Measurements from ENCODE around the gene SLC13A2.
"Not testable (repeated sequence)": the region's sequence is repeated elsewhere in the genome, so short reads cannot be mapped to it uniquely, and the experiment has no call there.

SLC13A2 gene, protein sequence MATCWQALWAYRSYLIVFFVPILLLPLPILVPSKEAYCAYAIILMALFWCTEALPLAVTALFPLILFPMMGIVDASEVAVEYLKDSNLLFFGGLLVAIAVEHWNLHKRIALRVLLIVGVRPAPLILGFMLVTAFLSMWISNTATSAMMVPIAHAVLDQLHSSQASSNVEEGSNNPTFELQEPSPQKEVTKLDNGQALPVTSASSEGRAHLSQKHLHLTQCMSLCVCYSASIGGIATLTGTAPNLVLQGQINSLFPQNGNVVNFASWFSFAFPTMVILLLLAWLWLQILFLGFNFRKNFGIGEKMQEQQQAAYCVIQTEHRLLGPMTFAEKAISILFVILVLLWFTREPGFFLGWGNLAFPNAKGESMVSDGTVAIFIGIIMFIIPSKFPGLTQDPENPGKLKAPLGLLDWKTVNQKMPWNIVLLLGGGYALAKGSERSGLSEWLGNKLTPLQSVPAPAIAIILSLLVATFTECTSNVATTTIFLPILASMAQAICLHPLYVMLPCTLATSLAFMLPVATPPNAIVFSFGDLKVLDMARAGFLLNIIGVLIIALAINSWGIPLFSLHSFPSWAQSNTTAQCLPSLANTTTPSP

GRCh38 chr17:28473542-28473941 is at the start of gene SLC13A2:
SLC13A2 (plus strand) TSS chr17:28473644; CDS start chr17:28473713, 69 bp downstream.
- DNase-seq (ENCODE audit: low spot score) = peak; percentile 28

GRCh38 chr17:28425206-28425605 is 48.2 kb upstream of the SLC13A2 start:
- no peak for DNase-seq (ENCODE audit: low spot score)

DNA sequence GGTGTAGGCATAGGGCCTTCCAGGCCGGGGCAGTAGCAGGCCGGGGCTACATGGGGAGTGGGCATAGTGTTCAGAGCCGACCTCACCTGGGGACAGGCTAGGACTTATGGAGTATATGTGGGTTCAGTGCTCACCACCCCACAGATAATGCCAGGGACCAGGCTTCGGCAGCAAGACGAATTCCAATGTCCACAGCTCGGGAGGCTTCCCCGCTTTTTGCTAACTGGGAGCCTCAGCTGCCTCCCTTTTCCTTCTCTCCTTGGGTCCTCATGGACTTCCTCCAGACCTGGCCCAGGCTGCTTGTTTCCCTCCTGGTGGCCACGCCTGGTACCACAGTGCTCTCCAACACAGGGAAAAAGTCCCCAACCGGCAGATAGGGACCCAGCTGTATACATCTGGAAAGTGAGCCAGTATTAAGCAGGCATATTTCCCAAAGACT is 47.3 kb upstream of the SLC13A2 start:
- DNase-seq (ENCODE audit: low spot score) = peak; percentile 32

- no peak for DNase-seq (ENCODE audit: low spot score)
Measured at GRCh38 chr17:28427371-28427770, 46.1 kb upstream of the SLC13A2 start.

GRCh38 chr17:28427982-28428381 is 45.5 kb upstream of the SLC13A2 start:
- DNase-seq (ENCODE audit: low spot score) = not testable (repeated sequence)

GRCh38 chr17:28433721-28434120 is 39.7 kb upstream of the SLC13A2 start:
- DNase-seq (ENCODE audit: low spot score) = no peak

DNA sequence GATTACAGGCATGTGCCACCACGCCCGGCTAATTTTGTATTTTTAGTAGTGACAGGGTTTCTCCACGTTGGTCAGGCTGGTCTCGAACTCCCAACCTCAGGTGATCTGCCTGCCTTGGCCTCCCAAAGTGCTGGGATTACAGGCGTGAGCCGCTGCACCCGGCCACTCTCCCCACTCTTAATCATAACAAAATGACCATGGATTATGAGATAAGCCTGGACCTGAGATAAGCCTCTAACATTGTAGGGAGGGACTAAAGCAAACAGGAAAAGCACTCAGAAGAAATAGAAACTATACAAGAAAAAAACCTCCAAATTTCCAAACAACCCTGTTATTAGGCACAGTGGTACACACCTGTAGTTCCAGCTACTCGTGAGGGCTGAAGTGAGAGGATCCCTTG is 39.1 kb upstream of the SLC13A2 start:
- not testable (repeated sequence) for DNase-seq (ENCODE audit: low spot score)

- no peak for DNase-seq (ENCODE audit: low spot score)
Measured at GRCh38 chr17:28443901-28444638, 29.4 kb upstream of the SLC13A2 start.

GRCh38 chr17:28446716-28447395 is 26.6 kb upstream of the SLC13A2 start:
- DNase-seq (ENCODE audit: low spot score) = no peak

GRCh38 chr17:28447396-28447760 is 26.1 kb upstream of the SLC13A2 start:
- no peak for DNase-seq (ENCODE audit: low spot score)

DNA sequence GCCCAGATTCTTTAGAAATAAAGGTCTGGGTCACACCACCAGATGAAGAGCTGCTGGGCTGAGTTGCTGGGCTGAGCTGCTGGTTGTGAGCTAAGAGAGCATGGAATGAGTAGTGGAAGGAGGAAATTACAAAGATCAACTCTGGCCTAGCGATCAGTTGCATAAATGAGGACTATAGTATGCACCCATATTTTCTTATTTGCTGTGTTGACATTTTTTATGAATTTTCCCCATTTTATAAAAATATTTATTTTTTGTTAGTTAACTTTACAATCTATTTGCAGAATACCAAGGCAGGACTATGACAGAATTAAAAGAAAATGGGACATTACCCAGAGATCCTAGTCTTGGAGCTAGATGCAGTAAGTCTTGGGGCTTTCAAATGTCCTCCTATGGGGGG is 23.6 kb upstream of the SLC13A2 start:
- DNase-seq (ENCODE audit: low spot score) = no peak

GRCh38 chr17:28457890-28458289 is 15.6 kb upstream of the SLC13A2 start:
- DNase-seq (ENCODE audit: low spot score) = no peak

- DNase-seq (ENCODE audit: low spot score) = not testable (repeated sequence)
Measured at GRCh38 chr17:28458881-28459280, 14.6 kb upstream of the SLC13A2 start.

DNA sequence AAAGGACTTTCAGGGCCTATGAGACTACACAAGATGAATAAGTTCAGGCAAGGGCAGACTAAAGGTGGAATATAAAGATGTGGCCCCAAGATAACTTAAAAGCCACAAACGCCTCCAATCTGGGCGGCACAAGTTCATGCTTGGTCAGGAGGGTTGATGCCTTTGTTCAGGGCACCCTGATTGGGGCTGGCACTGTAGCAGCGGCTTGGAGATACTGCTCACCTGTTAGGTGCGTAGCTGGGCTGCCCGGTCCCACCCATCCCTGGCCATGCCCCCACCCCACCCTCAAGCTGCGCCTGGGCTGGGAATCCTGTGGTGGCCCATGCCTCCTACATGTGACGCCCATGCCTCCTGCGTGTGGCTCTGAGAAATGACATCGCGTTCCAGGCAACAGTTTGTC is 12.5 kb upstream of the SLC13A2 start:
- DNase-seq (ENCODE audit: low spot score) = no peak

DNA sequence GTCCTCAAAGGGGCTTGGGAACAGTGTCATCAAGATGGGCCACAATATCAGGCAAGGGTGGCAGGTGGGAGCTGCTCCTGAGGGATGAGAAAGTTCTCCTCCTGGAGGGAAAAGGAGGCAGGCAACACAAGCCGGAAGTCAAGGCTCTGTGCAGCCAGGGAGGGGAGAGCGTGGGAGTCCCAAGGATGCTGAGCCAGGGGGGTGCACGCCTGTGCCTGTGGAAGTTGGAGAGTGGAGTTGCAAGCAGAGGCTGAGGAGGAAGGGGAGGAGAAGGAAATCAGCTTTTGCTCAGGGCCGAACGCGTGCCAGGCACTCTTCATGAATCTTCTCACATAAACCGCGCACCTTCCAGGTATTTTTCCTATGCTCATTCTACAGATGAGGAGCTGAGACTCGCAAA is 7.4 kb upstream of the SLC13A2 start:
- no peak for DNase-seq (ENCODE audit: low spot score)

DNA sequence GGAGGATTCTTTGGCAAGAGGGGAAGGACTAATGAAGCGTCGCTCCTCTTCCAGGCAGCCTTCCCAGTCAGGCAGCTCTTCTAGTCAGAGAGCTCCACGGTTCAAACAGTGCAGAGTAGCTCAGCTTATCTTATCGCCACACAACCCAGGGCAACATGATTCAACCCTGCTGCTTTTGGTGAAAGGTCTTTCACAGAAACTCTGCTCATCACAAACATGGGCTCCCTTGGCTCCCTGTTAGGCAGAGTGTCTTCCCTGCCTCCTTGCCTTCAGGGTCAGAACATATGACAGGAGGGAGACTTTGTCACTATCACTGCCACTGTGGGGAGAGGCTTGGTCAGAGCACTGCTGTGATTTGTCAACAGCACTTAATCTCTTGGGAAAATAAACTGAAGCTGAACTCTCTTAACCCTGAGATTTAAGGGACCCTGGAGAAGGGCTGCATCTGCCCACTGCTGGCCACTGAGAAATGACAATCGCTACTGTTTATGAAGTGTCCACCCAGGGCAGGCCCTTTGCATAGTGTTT is 6.9 kb upstream of the SLC13A2 start:
- DNase-seq (ENCODE audit: low spot score) = no peak

DNA sequence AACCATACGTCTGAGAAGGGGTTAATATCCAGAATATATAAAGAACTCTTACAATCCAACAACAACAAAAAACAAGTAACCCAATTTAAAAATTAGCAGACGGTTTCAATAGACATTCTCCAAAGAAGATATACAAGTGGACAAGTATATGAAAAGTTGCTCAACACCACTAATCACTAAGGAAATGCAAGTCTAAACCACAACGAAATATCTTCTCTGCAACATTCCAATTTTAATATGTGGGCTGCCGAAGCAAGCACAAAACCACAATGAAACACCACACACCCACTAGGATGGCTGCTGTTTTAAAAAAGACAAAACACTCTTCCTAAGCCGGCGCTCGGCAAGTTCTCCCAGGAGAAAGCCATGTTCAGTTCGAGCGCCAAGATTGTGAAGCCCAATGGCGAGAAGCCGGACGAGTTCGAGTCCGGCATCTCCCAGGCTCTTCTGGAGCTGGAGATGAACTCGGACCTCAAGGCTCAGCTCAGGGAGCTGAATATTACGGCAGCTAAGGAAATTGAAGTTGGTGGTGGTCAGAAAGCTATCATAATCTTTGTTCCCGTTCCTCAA is 5.9 kb upstream of the SLC13A2 start:
- DNase-seq (ENCODE audit: low spot score) = no peak

- DNase-seq (ENCODE audit: low spot score) = not testable (repeated sequence)
Measured at GRCh38 chr17:28468033-28468735, 5.3 kb upstream of the SLC13A2 start.

DNA sequence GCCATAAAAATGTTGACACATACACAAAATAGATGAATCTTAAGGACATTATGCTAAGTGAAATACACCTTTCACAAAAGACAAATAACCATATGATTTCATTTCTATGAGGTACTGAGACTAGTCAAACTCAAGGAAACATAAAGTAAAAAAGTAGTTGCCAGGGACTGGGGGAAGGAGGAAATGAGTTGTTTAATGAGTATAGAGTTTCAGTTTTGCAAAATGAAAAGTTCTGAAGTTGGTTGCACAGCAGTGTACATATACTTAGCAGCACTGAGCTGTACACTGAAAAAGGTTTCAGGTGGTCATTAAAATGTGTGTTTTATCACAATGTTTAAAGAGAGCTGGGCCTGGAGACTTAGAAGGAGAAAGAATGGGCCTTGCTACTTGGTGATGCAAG is 4.7 kb upstream of the SLC13A2 start:
- no peak for DNase-seq (ENCODE audit: low spot score)

GRCh38 chr17:28469376-28469775 is 4.1 kb upstream of the SLC13A2 start:
- DNase-seq (ENCODE audit: low spot score) = no peak

DNA sequence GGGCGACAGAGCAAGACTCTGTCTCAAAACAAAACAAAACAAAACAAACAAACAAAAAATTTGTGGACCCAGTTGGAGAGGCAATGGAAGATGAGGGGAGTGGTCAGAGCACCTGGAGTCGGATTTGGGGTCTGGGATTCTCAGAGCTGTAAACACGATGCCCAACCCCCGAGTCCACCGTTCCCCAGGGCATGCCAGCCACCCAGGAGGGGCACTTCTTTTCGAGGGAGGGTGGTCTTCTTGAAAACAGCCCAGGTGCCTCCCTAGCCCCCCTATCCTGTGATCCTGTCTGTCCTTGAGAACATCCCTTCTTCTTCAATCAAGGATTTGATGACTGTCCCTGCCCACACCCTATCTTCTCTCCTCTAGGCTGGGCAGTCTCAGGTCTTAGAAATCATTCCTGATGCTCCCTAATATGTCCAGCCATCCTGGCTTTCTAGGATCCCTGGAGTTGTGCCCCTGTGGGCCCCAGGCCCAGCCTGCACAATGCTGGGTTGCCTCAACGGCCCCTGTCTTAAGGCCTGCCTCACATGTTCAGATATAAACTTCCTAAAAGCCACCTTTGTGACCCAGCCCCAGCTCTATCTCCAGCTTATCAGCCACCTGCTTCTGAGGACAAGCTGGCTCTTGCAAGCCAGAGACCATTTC is 3.1 kb upstream of the SLC13A2 start:
- DNase-seq (ENCODE audit: low spot score) = no peak
